Natural killer cell treated with Interleukin-12 subunit alpha and Interleukin-12 subunit beta and Interleukin-15 and Interleukin-18, amount 100 ng/mL, for 72 hours (primary cell): Measurements from ENCODE around the gene AGAP1. TPM values are rescaled to one million over a fixed set of nuclear protein-coding genes. Genes with fewer than 3 reads are reported as not detected.
A peak's percentile ranks its signal among the peaks of the same experiment; 100 is the strongest.

ENCODE experiments used
- ATAC-seq, 2 donors: fragments of 150-1000 bp; cut with Tn5 transposase in 1 of 2; sonication (Bioruptor Pico), chemical (Tn5 transposase) in 1 of 2; 2 replicates each; pipeline ENCODE4 v1.10.0; 2021
- DNase-seq: peaks from one replicate; pipeline ENCODE4 v3.0.0; 2022; ENCODE audit warnings: low spot score
- H3K27ac Mint-ChIP-seq, 2 donors: 1 replicate in 1 of 2; 2 replicates in 1 of 2; pipeline ENCODE4 v1.8.0; 2022; ENCODE audit warnings: mixed read lengths in 2 of 2, mild to moderate bottlenecking in 1 of 2, moderate library complexity in 1 of 2
- H3K27me3 Mint-ChIP-seq, 2 donors: 1 replicate in 1 of 2; 2 replicates in 1 of 2; pipeline ENCODE4 v1.8.0; 2022; ENCODE audit warnings: mixed read lengths in 2 of 2
- H3K36me3 Mint-ChIP-seq: one replicate; pipeline ENCODE4 v1.8.0; 2022; ENCODE audit warnings: mixed read lengths
- H3K4me1 Mint-ChIP-seq, 2 donors: 1 replicate in 1 of 2; 2 replicates in 1 of 2; pipeline ENCODE4 v1.8.0; 2022; ENCODE audit warnings: low read depth in 2 of 2, mixed read lengths in 2 of 2, mild to moderate bottlenecking in 1 of 2
- H3K4me3 Mint-ChIP-seq: one replicate; pipeline ENCODE4 v1.8.0; 2022; ENCODE audit warnings: mixed read lengths
- H3K9me3 Mint-ChIP-seq: 2 replicates; pipeline ENCODE4 v1.8.0; 2022; ENCODE audit warnings: mixed read lengths
- total RNA-seq, 2 donors: library from RNA; stranded (reverse); gene quantifications; one replicate each; pipeline ENCODE4 v1.2.3, GENCODE V29; 2022

Gene AGAP1
- total RNA-seq, 2 donors from 2014 or later = 5.2 to 7.4 TPM

- peaks cover 2 to 7% of the 10 kb centered on the region in 2 donors for H3K27me3 Mint-ChIP-seq
- no peak for DNase-seq
- H3K9me3 Mint-ChIP-seq = no peaks in the 10 kb centered on the region
- H3K4me3 Mint-ChIP-seq = no peak overlapping the region
- H3K4me1 Mint-ChIP-seq = peaks cover 0 to 17% of the 10 kb centered on the region in 2 donors
- ATAC-seq = no peak
- H3K27ac Mint-ChIP-seq = no peak overlapping the region
- H3K36me3 Mint-ChIP-seq = no peaks in the 10 kb centered on the region
These were observed 492.5 kb downstream of the AGAP1 start for GRCh38 chr2:235986361-235986760.

DNA sequence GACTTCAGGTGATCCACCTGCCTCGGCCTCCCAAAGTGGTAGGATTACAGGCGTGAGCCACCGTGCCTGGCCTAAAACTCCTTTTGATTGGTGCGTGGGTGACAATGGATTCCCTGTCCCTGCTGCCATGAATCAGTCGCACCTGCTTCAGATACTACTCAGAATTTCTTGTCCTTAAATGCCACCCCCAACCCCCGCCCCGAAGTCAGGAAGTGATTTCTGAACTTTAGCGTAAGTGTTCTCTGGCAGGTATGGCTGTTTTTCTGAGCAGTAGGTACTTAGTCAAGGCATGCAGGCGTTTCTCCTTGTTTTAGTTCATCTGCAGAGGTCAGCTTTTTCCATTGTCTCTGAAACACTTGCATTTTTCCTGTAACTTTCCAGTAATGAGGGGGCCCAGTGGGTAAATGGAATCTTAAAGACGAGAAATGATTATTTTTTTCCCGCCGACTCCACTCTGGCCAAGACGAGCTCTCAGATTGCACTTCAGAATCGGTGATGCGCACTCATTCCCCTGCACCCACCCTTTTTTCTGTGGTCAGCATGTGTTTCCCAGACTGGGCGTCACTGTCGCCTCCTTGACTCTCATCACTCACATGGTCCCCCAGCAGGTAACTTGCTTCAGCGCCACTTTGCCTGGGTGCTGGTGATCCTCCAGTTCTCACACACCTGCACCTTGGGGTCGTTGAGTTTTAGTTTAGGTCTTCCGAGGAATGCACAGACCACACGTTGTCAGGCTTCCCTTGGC lies 494.6 kb downstream of the AGAP1 start:
- Mint-ChIP-seq H3K27me3 (peaks cover 2 to 7% of the 10 kb centered on the region in 2 donors), H3K9me3 (no peaks in the 10 kb centered on the region), H3K27ac (no peak overlapping the region), H3K4me1 (peaks cover 0 to 17% of the 10 kb centered on the region in 2 donors), H3K36me3 (no peaks in the 10 kb centered on the region), H3K4me3 (no peak overlapping the region)
- no peak for ATAC-seq
- no peak for DNase-seq

GRCh38 chr2:235989591-235989990 lies 495.7 kb downstream of the AGAP1 start:
- Mint-ChIP-seq H3K4me1 (peaks cover 0 to 17% of the 10 kb centered on the region in 2 donors), H3K27ac (no peak overlapping the region), H3K9me3 (no peaks in the 10 kb centered on the region), H3K36me3 (no peaks in the 10 kb centered on the region), H3K27me3 (peaks cover 2 to 7% of the 10 kb centered on the region in 2 donors), H3K4me3 (no peak overlapping the region)
- DNase-seq = no peak
- no peak for ATAC-seq

DNA sequence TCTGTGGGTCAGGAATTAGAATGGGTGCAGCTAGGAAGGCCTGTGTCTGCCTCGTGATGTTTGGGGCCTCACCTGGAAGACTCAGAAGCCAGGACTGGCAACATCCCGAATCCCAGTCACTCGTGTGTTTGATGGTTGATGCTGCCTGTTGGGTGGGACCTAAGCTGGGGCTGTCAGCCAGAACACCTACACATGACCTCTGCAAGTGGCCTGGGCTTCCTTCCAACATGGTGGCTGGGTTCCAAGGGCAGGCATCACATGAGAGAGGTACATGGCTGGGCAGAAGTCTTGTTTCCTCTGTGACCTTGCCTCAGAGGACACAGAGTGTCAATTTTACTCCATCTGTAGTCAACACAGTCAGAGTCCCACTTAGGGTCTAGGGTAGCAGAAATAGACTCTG lies 496.5 kb downstream of the AGAP1 start:
- H3K4me3 Mint-ChIP-seq = no peak overlapping the region
- H3K27ac Mint-ChIP-seq = no peak overlapping the region
- no peaks in the 10 kb centered on the region for H3K36me3 Mint-ChIP-seq
- ATAC-seq (no peak), DNase-seq (no peak)
- H3K9me3 Mint-ChIP-seq = no peaks in the 10 kb centered on the region
- H3K4me1 Mint-ChIP-seq = peaks cover 0 to 17% of the 10 kb centered on the region in 2 donors
- H3K27me3 Mint-ChIP-seq = peaks cover 2 to 7% of the 10 kb centered on the region in 2 donors

GRCh38 chr2:235992024-235992423 lies 498.2 kb downstream of the AGAP1 start:
- H3K4me1 Mint-ChIP-seq = peaks cover 0 to 9% of the 10 kb centered on the region in 2 donors
- H3K9me3 Mint-ChIP-seq = no peaks in the 10 kb centered on the region
- no peak overlapping the region for H3K4me3 Mint-ChIP-seq
- H3K27ac Mint-ChIP-seq = no peak overlapping the region
- no peak for ATAC-seq
- no peaks in the 10 kb centered on the region for H3K36me3 Mint-ChIP-seq
- H3K27me3 Mint-ChIP-seq = peaks cover 2 to 7% of the 10 kb centered on the region in 2 donors
- DNase-seq = no peak

GRCh38 chr2:235996419-235996818 lies 502.6 kb downstream of the AGAP1 start:
- Mint-ChIP-seq H3K4me3 (no peak overlapping the region), H3K27me3 (no peaks in the 10 kb centered on the region), H3K36me3 (no peaks in the 10 kb centered on the region), H3K4me1 (peaks cover 0 to 2% of the 10 kb centered on the region in 2 donors), H3K9me3 (no peaks in the 10 kb centered on the region), H3K27ac (no peak overlapping the region)
- ATAC-seq = no peak
- DNase-seq = no peak

GRCh38 chr2:235999011-235999410 lies 505.2 kb downstream of the AGAP1 start:
- no peaks in the 10 kb centered on the region for H3K36me3 Mint-ChIP-seq

GRCh38 chr2:236001166-236001828 lies 507.5 kb downstream of the AGAP1 start:
- H3K27ac Mint-ChIP-seq = peak overlapping the region in 1 of 2 donors; percentile 39
- H3K4me1 Mint-ChIP-seq = peaks cover 0 to 5% of the 10 kb centered on the region in 2 donors
- H3K4me3 Mint-ChIP-seq = no peak overlapping the region
- no peaks in the 10 kb centered on the region for H3K36me3 Mint-ChIP-seq
- no peak for DNase-seq
- ATAC-seq = no peak
- H3K27me3 Mint-ChIP-seq = no peaks in the 10 kb centered on the region
- H3K9me3 Mint-ChIP-seq = no peaks in the 10 kb centered on the region

More at GRCh38 chr2:235999011-235999410, 505.2 kb downstream of the AGAP1 start:
- Mint-ChIP-seq H3K27me3 (no peaks in the 10 kb centered on the region), H3K4me3 (no peak overlapping the region), H3K27ac (no peak overlapping the region), H3K4me1 (peaks cover 0 to 5% of the 10 kb centered on the region in 2 donors), H3K9me3 (no peaks in the 10 kb centered on the region)
- DNase-seq (no peak), ATAC-seq (no peak)

- H3K4me3 Mint-ChIP-seq = no peak overlapping the region
- no peak overlapping the region for H3K27ac Mint-ChIP-seq
- ATAC-seq (no peak), DNase-seq (no peak)
- H3K4me1 Mint-ChIP-seq = peaks cover 0 to 5% of the 10 kb centered on the region in 2 donors
- H3K27me3 Mint-ChIP-seq = no peaks in the 10 kb centered on the region
- no peaks in the 10 kb centered on the region for H3K36me3 Mint-ChIP-seq
- no peaks in the 10 kb centered on the region for H3K9me3 Mint-ChIP-seq
These were observed 508.0 kb downstream of the AGAP1 start for GRCh38 chr2:236001854-236002253.

- ATAC-seq (no peak), DNase-seq (no peak)
- no peak overlapping the region for H3K27ac Mint-ChIP-seq
- H3K9me3 Mint-ChIP-seq = no peaks in the 10 kb centered on the region
- no peak overlapping the region for H3K4me3 Mint-ChIP-seq
- H3K4me1 Mint-ChIP-seq = peaks cover 4 to 5% of the 10 kb centered on the region in 2 donors
- H3K27me3 Mint-ChIP-seq = no peaks in the 10 kb centered on the region
- no peaks in the 10 kb centered on the region for H3K36me3 Mint-ChIP-seq
These were observed 514.2 kb downstream of the AGAP1 start for GRCh38 chr2:236008006-236008405.

GRCh38 chr2:236008857-236009256 lies 515.0 kb downstream of the AGAP1 start:
- Mint-ChIP-seq H3K4me1 (peaks cover 4 to 5% of the 10 kb centered on the region in 2 donors), H3K27me3 (no peaks in the 10 kb centered on the region), H3K27ac (no peak overlapping the region), H3K4me3 (no peak overlapping the region), H3K36me3 (no peaks in the 10 kb centered on the region), H3K9me3 (no peaks in the 10 kb centered on the region)
- ATAC-seq (no peak), DNase-seq (no peak)

DNA sequence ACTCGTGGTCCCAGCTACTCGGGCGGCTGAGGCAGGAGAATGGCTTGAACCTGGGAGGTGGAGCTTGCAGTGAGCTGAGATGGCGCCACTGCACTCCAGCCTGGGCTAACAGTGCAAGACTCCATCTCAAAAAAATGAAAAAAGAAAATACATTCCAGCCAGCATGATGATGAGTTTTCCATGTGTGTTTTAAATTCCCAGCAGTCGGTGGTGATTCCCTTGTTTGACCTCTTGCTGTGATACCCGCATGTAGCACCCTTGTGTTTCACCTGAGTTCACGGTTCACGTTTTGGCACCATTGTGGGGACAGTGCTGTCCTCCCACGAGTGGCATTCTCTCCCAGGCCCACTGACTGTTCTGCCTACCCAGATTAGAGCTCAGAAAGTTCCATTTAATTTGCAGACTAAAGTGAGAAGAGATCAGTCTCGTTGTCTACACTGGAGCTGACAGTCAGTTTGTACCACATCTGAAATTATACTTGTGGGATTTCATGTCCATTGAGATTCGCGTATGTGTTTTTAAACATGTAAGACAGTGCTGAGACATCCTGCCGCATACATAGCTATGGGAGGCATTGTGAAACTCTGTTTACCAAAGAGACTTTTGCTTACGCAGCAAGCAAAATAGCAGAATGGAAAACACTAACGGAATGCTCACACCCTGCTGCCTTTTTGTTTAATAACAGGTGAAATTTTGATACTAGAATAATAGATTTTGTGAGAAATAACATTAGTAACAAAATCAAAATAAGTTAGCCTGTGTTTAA lies 517.3 kb downstream of the AGAP1 start:
- no peaks in the 10 kb centered on the region for H3K9me3 Mint-ChIP-seq
- no peak overlapping the region for H3K27ac Mint-ChIP-seq
- no peak overlapping the region for H3K4me3 Mint-ChIP-seq
- H3K4me1 Mint-ChIP-seq = peaks cover 12 to 17% of the 10 kb centered on the region in 2 donors
- DNase-seq (no peak), ATAC-seq (no peak)
- H3K36me3 Mint-ChIP-seq = no peaks in the 10 kb centered on the region
- peaks cover 7 to 9% of the 10 kb centered on the region in 2 donors for H3K27me3 Mint-ChIP-seq

GRCh38 chr2:236012155-236012554 lies 518.3 kb downstream of the AGAP1 start:
- H3K4me1 Mint-ChIP-seq = peaks cover 12 to 17% of the 10 kb centered on the region in 2 donors
- H3K27me3 Mint-ChIP-seq = peaks cover 7 to 9% of the 10 kb centered on the region in 2 donors
- H3K9me3 Mint-ChIP-seq = no peaks in the 10 kb centered on the region
- no peak overlapping the region for H3K27ac Mint-ChIP-seq
- ATAC-seq = no peak
- no peak for DNase-seq
- no peak overlapping the region for H3K4me3 Mint-ChIP-seq
- H3K36me3 Mint-ChIP-seq = no peaks in the 10 kb centered on the region
